ENCODE results near the gene LYG1.
"Not testable (repeated sequence)": the region's sequence is repeated elsewhere in the genome, so short reads cannot be mapped to it uniquely, and the experiment has no call there.

The LYG1 gene

DNA sequence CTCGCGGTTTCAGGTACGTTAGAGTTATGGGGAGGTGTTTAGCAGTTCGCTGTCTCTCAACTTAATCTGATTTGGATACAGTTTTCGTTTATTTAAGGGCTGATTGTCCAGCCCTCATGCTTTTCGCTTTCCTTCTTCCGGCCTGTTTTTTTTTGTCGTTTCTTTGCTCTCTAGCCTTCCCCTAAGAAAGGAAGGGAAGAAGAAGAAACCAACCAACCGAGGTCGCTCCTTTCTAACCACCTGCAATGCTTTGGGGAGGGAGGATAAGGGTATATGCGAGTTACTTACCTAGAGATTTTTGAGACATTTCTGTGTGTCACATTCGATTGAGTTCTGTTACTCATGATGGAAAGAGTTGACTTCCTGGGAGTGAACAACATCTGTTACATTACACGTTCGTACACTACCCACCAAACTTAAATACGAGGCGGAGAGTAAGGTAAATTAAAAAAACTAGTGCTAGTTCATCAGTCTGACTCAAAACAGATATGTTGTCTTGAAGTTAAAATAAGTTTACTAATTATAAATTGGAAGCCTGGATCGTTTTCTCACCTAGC is 37.1 kb upstream of the LYG1 start:
- TF ChIP-seq, protein P1, sequence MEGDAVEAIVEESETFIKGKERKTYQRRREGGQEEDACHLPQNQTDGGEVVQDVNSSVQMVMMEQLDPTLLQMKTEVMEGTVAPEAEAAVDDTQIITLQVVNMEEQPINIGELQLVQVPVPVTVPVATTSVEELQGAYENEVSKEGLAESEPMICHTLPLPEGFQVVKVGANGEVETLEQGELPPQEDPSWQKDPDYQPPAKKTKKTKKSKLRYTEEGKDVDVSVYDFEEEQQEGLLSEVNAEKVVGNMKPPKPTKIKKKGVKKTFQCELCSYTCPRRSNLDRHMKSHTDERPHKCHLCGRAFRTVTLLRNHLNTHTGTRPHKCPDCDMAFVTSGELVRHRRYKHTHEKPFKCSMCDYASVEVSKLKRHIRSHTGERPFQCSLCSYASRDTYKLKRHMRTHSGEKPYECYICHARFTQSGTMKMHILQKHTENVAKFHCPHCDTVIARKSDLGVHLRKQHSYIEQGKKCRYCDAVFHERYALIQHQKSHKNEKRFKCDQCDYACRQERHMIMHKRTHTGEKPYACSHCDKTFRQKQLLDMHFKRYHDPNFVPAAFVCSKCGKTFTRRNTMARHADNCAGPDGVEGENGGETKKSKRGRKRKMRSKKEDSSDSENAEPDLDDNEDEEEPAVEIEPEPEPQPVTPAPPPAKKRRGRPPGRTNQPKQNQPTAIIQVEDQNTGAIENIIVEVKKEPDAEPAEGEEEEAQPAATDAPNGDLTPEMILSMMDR (IDR thresholded peaks at IDR 0.05; ENCODE audit: unreplicated experiment in 3 of 3), result no peak
- Mint-ChIP-seq H3K27ac (no peak overlapping the region), H3K4me1 (peaks cover 6% of the 10 kb centered on the region), H3K27me3 (ENCODE audit: low read depth) (no peaks in the 10 kb centered on the region), H3K4me3 (no peak overlapping the region), H3K36me3 (ENCODE audit: low read depth) (peaks cover under 1% of the 10 kb centered on the region), H3K9me3 (no peaks in the 10 kb centered on the region)

DNA sequence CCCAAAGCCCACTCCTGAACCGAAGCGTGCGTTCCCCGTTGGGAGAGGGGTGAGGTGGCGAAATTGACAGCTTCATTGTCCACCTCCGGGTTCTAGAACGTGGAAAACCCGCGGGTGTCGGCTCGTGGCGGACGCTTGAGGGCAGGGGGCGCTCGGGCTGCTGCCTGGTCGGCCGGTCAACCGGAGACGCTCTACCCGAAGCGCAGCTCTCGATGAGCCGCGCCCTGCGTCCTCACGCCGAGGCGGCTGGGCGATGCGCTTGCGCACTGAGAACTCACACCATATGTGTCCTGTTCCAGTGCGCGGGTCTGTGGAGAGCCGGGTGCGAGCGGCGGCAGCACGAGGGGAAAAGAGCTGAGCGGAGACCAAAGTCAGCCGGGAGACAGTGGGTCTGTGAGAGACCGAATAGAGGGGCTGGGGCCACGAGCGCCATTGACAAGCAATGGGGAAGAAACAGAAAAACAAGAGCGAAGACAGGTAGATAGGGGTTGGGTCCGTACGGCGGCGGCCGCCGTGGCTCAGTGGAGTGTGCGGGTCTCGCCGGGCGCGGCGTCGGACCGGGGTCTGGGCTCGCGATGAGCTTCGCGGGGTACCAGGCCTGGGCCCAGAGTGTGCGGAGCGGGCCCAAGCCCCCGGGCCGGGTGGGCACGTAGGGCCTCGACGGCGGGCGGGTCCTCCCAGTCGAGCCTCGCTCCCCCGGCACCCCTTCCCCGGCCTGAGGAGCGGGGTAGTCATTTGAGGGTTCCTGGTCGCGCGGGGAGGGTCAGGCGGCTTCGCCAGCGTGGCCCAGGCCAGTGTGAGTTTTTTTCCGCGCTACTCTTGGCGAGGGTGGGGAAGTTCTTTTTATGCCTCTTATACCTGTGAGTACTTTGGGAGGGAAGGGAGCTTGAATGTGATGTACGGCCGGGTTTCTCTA is 36.4 kb upstream of the LYG1 start, which contains the start of gene EIF5B:
Gene EIF5B (plus strand): TSS at position 277 of the 916 bp plus-strand sequence. CDS start 166 bp downstream, at position 443.
- TF ChIP-seq, protein P1 (IDR thresholded peaks at IDR 0.05; ENCODE audit: unreplicated experiment in 3 of 3), result peak; percentile 63 to 74 (median 65)
- H3K9me3 Mint-ChIP-seq, result no peaks in the 10 kb centered on the region
- H3K4me1 Mint-ChIP-seq, result peaks cover 6% of the 10 kb centered on the region
- no peak within 1 kb of the TSS for H3K27ac Mint-ChIP-seq
- H3K36me3 Mint-ChIP-seq (ENCODE audit: low read depth), result peaks cover 8% of the 10 kb centered on the region
- no peaks in the 10 kb centered on the region for H3K27me3 Mint-ChIP-seq (ENCODE audit: low read depth)
- H3K4me3 Mint-ChIP-seq, result no peak within 1 kb of the TSS

DNA sequence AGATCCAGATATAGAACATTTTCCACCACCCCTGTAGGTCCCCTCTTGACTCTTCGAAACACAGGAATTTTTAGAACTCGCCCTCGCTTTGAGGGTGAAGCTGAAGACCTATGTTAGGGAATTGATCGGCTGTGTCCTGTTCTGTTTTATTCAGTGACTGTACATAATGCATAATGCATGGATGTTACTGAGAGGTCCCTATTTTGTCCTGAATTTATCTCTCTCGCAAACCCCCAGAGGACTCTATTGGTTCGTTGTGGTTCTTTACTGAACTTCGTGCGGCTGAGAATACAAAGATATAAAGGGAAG is 35.8 kb upstream of the LYG1 start:
- peaks cover 14% of the 10 kb centered on the region for H3K36me3 Mint-ChIP-seq (ENCODE audit: low read depth)
- H3K9me3 Mint-ChIP-seq, result no peaks in the 10 kb centered on the region
- H3K4me3 Mint-ChIP-seq, result no peak overlapping the region
- H3K4me1 Mint-ChIP-seq, result peaks cover 6% of the 10 kb centered on the region
- no peak overlapping the region for H3K27ac Mint-ChIP-seq
- no peaks in the 10 kb centered on the region for H3K27me3 Mint-ChIP-seq (ENCODE audit: low read depth)
- TF ChIP-seq, protein P1 (IDR thresholded peaks at IDR 0.05; ENCODE audit: unreplicated experiment in 3 of 3), result no peak

DNA sequence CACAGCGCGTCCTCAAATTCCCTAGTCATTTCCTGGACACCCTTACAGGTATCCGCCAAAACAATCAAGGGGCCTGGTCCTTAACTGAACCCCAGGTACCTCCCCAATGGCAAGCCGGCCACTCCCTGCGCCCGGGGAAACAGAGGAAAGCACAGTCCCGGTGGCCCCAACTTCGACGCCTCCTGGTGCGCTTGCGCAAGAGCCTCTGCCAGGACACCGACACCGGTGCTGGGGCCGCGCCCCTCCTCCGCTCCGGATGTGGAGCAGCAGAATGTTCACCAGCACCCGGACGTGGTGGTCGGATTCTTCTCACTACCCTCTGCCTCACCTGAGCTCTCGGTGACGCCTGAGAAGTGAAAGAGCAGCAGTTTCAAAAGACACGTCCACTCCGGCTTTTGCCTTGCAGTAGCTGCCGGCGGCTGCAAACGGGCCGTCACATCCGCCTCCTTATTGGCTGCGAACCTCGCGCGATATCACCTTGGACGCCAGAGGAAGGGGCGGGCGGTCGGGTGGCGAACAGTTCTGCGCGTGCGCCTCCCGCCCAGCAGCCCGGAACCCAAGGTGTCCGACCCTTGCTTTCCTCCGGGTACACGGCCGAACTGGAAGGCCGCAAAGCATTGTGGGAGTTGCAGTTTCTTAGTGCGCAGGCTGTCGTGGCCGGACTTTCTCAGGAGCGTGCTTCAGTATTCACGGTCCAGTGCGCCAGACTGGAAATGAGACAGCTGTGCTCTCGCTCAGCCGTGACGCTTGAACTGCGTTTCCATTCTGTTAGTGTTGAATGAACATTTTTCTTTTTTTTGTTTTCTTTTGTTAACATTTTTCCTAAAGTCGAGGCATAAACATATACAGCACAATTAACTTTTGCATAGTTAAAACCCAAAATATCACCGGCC is 35.2 kb upstream of the LYG1 start, which contains the start of gene TXNDC9:
Gene TXNDC9 (minus strand): TSS at position 423 of the 893 bp plus-strand sequence. CDS start 3,123 bp downstream, outside the sequence.
- Mint-ChIP-seq H3K27ac (no peak within 1 kb of the TSS), H3K9me3 (no peaks in the 10 kb centered on the region), H3K4me1 (peaks cover 6% of the 10 kb centered on the region), H3K4me3 (no peak within 1 kb of the TSS), H3K36me3 (ENCODE audit: low read depth) (peaks cover 17% of the 10 kb centered on the region), H3K27me3 (ENCODE audit: low read depth) (no peaks in the 10 kb centered on the region)
- TF ChIP-seq, protein P1 (IDR thresholded peaks at IDR 0.05; ENCODE audit: unreplicated experiment in 3 of 3), result no peak

DNA sequence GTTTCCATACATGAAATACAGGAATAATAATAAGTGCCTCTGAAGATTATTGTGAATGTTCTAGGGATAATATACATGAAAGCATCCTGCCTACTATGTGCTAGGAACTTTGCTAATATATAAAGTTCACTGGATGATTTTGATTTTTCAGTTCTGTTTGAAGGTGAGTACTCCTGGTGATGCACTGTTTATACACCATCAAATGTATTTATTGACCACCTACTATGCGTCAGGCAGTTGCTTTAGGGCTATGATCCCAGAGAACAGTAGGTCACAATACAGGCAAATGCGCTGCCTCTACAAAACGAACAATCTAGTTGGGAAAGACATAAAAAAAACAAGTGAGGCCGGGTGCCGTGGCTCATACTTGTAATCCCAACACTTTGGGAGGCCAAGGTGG is 24.4 kb upstream of the LYG1 start:
- H3K4me3 Mint-ChIP-seq, result no peak overlapping the region
- H3K27ac Mint-ChIP-seq, result no peak overlapping the region
- H3K36me3 Mint-ChIP-seq (ENCODE audit: low read depth), result peaks cover 65% of the 10 kb centered on the region
- no peaks in the 10 kb centered on the region for H3K27me3 Mint-ChIP-seq (ENCODE audit: low read depth)
- TF ChIP-seq, protein P1 (IDR thresholded peaks at IDR 0.05; ENCODE audit: unreplicated experiment in 3 of 3), result no peak
- no peaks in the 10 kb centered on the region for H3K4me1 Mint-ChIP-seq
- no peaks in the 10 kb centered on the region for H3K9me3 Mint-ChIP-seq

DNA sequence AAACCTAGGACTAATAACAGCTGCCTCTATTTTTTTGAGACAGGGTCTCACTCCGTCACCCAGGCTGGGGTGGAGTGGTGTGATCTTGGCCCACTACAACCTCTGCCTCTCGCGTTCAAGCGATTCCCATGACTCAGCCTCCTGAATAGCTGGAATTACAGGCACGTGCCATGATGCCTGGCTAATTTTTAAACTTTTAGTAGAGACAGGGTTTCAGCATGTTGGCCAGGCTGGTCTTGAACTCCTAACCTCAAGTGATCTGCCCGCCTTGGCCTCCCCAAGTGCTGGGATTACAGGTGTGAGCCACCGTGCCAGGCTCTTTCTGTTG is 16.8 kb upstream of the LYG1 start:
- H3K4me3 Mint-ChIP-seq; H3K9me3 Mint-ChIP-seq; H3K27me3 Mint-ChIP-seq (ENCODE audit: low read depth); H3K4me1 Mint-ChIP-seq: not testable (repeated sequence)
- peaks cover 60% of the 10 kb centered on the region for H3K36me3 Mint-ChIP-seq (ENCODE audit: low read depth)
- H3K27ac Mint-ChIP-seq, result peak overlapping the region in 1 of 3 experiments; percentile 79

All from nephron (organoid).